Measurements from ENCODE around the gene WDR44. TPM values are rescaled to one million over a fixed set of nuclear protein-coding genes. Genes with fewer than 3 reads are reported as not detected.

Gene WDR44
- 11.0 and 11.6 TPM in 2 replicates for total RNA-seq

GRCh38 chrX:118345464-118346257 is at the start of gene WDR44:
Gene WDR44 (plus strand): TSS chrX:118346106. CDS start chrX:118346504, 398 bp downstream.

GRCh38 chrX:118495061-118495921 is 149.4 kb downstream of the WDR44 start, which contains the start of gene DOCK11:
Gene DOCK11 (plus strand): TSS chrX:118495815. CDS start chrX:118495972, 157 bp downstream.

Other genes with a start within 250 kb of the WDR44 start
- gene KLHL13, start 229.3 kb upstream of the WDR44 start, total RNA-seq, result 39.1 and 55.6 TPM in 2 replicates
- 30.7 and 44.8 TPM in 2 replicates for gene DOCK11, start 149.7 kb downstream of the WDR44 start, total RNA-seq

All from smooth muscle cell of bladder (primary cell).